HepG2 (cell line): ENCODE data around the gene LAMA5. TPM values are rescaled to one million over a fixed set of nuclear protein-coding genes. Genes with fewer than 3 reads are reported as not detected.

ENCODE experiments used
- ARNT2 ChIP-seq: sonication (generic); formaldehyde crosslinking; IDR thresholded peaks from 2 replicates; pipeline ENCODE4 v1.8.0; 2022; ENCODE audit warnings: mild to moderate bottlenecking, low read depth, missing genetic modification reagents, moderate library complexity
- ASH2L ChIP-seq: fragments of 300-600, 200-600 bp; sonication (generic); IDR thresholded peaks from 2 replicates; pipeline ENCODE4 v1.7.0; 2017; ENCODE audit warnings: low read depth, mild to moderate bottlenecking, moderate library complexity, mixed read lengths, low read length; ENCODE audit not compliant: insufficient read length
- CC2D1A ChIP-seq: sonication (generic); formaldehyde crosslinking; IDR thresholded peaks from 2 replicates; pipeline ENCODE4 v1.8.1; 2023; ENCODE audit warnings: mild to moderate bottlenecking, missing genetic modification reagents
- CREM ChIP-seq, 2 experiments: sonication (generic) in 1 of 2; formaldehyde crosslinking in 1 of 2; IDR thresholded peaks; 2 replicates each; pipeline versions ENCODE4 v1.4.0 to v1.6.1; 2016 to 2020; ENCODE audit warnings: antibody characterized with exemption in 1 of 2, mild to moderate bottlenecking in 1 of 2, missing genetic modification reagents in 1 of 2
- DNMT1 ChIP-seq: sonication (generic); formaldehyde crosslinking; IDR thresholded peaks from 2 replicates; pipeline ENCODE4 v1.5.1; 2020; ENCODE audit warnings: mild to moderate bottlenecking, missing genetic modification reagents
- GATA4 ChIP-seq: sonication (generic); IDR thresholded peaks from 2 replicates; pipeline ENCODE4 v1.6.1; 2016; ENCODE audit warnings: antibody characterized with exemption, low read depth, borderline replicate concordance
- HMGXB4 ChIP-seq, 2 experiments: sonication (generic) in 1 of 2; formaldehyde crosslinking in 1 of 2; IDR thresholded peaks; 2 replicates each; pipeline versions ENCODE4 v1.4.0 to v1.6.1; 2018 to 2020; ENCODE audit warnings: missing genetic modification reagents in 2 of 2, borderline replicate concordance in 1 of 2, low read depth in 1 of 2, mild to moderate bottlenecking in 1 of 2, missing biosample characterization in 1 of 2
- KLF15 ChIP-seq: sonication (generic); formaldehyde crosslinking; IDR thresholded peaks from 2 replicates; pipeline ENCODE4 v1.8.1; 2023; ENCODE audit warnings: borderline replicate concordance, mild to moderate bottlenecking, inconsistent platforms, missing genetic modification reagents, mixed read lengths
- MAX ChIP-seq: IDR thresholded peaks from 2 replicates; pipeline ENCODE4 v1.6.1; 2012; ENCODE audit warnings: inconsistent platforms
- MBD4 ChIP-seq: IDR thresholded peaks from 2 replicates; pipeline ENCODE4 v1.6.1; 2012; ENCODE audit warnings: low read length, inconsistent platforms, borderline replicate concordance
- MTERF4 ChIP-seq: sonication (generic); formaldehyde crosslinking; IDR thresholded peaks from 2 replicates; pipeline ENCODE4 v1.8.0; 2023; ENCODE audit warnings: mild to moderate bottlenecking, missing genetic modification reagents
- MXD4 ChIP-seq: IDR thresholded peaks from 2 replicates; pipeline ENCODE4 v1.6.1; 2016; ENCODE audit warnings: mild to moderate bottlenecking, missing biosample characterization, missing genetic modification reagents
- NCOA1 ChIP-seq: sonication (generic); formaldehyde crosslinking; IDR thresholded peaks from 2 replicates; pipeline ENCODE4 v1.9.0; 2021; ENCODE audit warnings: missing genetic modification reagents
- RARA ChIP-seq: IDR thresholded peaks from 2 replicates; pipeline ENCODE4 v1.6.1; 2016; ENCODE audit warnings: missing genetic modification reagents, missing compliant biosample characterization
- RFXANK ChIP-seq: IDR thresholded peaks from 2 replicates; pipeline ENCODE4 v1.6.1; 2016
- SRSF9 ChIP-seq: fragments of 200-400 bp; formaldehyde crosslinking; IDR thresholded peaks from 2 replicates; pipeline ENCODE4 v1.6.1; 2018; ENCODE audit warnings: borderline replicate concordance, mild to moderate bottlenecking, low read depth, low read length; ENCODE audit not compliant: insufficient read depth, poor library complexity, severe bottlenecking
- TCF7 ChIP-seq: sonication (generic); IDR thresholded peaks from 2 replicates; pipeline ENCODE4 v1.6.1; 2016; ENCODE audit warnings: antibody characterized with exemption, low read depth
- TEAD3 ChIP-seq: optimal IDR thresholded peaks from 2 replicates; pipeline ENCODE3; 2016; ENCODE audit warnings: borderline replicate concordance
- THAP11 ChIP-seq: IDR thresholded peaks from 2 replicates; pipeline ENCODE4 v1.6.1; 2016; ENCODE audit warnings: missing biosample characterization, missing genetic modification reagents
- TRIM24 ChIP-seq: sonication (generic); formaldehyde crosslinking; IDR thresholded peaks from 2 replicates; pipeline ENCODE4 v1.8.0; 2022; ENCODE audit warnings: mild to moderate bottlenecking, missing genetic modification reagents
- YY1 ChIP-seq: IDR thresholded peaks from 2 replicates; pipeline ENCODE4 v1.6.1; 2011; ENCODE audit warnings: low read length, low read depth, moderate library complexity, mild to moderate bottlenecking; ENCODE audit not compliant: insufficient read depth, insufficient replicate concordance
- ZNF280B ChIP-seq: sonication (generic); formaldehyde crosslinking; IDR thresholded peaks from 2 replicates; pipeline ENCODE4 v1.5.0; 2020; ENCODE audit warnings: missing genetic modification reagents, mild to moderate bottlenecking, borderline replicate concordance
- ZNF33A ChIP-seq: sonication (generic); formaldehyde crosslinking; IDR thresholded peaks from 2 replicates; pipeline ENCODE4 v1.5.1; 2020; ENCODE audit warnings: missing genetic modification reagents, mild to moderate bottlenecking, moderate library complexity, borderline replicate concordance
- ZNF460 ChIP-seq: sonication (generic); formaldehyde crosslinking; IDR thresholded peaks from 2 replicates; pipeline ENCODE4 v1.5.1; 2020; ENCODE audit warnings: missing genetic modification reagents, mild to moderate bottlenecking, borderline replicate concordance
- polyA plus RNA-seq, 8 experiments: library from polyadenylated mRNA; depleted of rRNA in 3 of 8; stranded (reverse) in 7 of 8; unstranded in 1 of 8; fragments of >200 nt; fragmentation: Illumina TruSeq in 4 of 8; extraction: Trizol in 4 of 8; gene quantifications; 2 replicates each; pipeline versions ENCODE4 v1.2.1 to v1.2.3, GENCODE V29; 2011 to 2016; ENCODE audit warnings: low read depth in 4 of 8, missing spikeins in 1 of 8, mixed read lengths in 1 of 8; ENCODE audit not compliant: insufficient read depth in 1 of 8
- total RNA-seq, 5 experiments: library from RNA; depleted of rRNA; stranded (reverse); fragments of >200 nt; fragmentation: Illumina TruSeq; extraction: Trizol; gene quantifications; 2 replicates each; pipeline ENCODE4 v1.2.3, GENCODE V29; 2016; ENCODE audit warnings: low read depth in 1 of 5

LAMA5 gene
- total and polyA plus RNA-seq, 2 of the 13 experiments (the other 11 are each of a cell fraction or from before 2014, with no cell fraction given), result 21.0 to 44.7 TPM

GRCh38 chr20:62370807-62371587 lies 3.9 kb upstream of the LAMA5 start (continued):
- TF ChIP-seq MTERF4 (CRISPR knock-in tag) (0 out of 2 replicates have a peak, but pooled peaks have one; percentile 34), HMGXB4 (CRISPR knock-in tag; IDR thresholded peaks at IDR 0.05; ENCODE audit: borderline replicate concordance in 1 of 2, low read depth in 1 of 2) (peak in 1 of 2 experiments; percentile 57; a peak in 2 of 4 replicates), TRIM24 (0 out of 2 replicates have a peak, but pooled peaks have one; percentile 43), ZNF33A (CRISPR knock-in tag) (peak; percentile 79; the same call in 1 of the 2 replicates), ASH2L (no peak), ZNF460 (peak; percentile 64; the same call in 1 of the 2 replicates), DNMT1 (CRISPR knock-in tag) (0 out of 2 replicates have a peak, but pooled peaks have one; percentile 73), CREM (IDR thresholded peaks at IDR 0.05) (peak; percentile 57), CREM (CRISPR knock-in tag; IDR thresholded peaks at IDR 0.05) (no peak), KLF15 (CRISPR knock-in tag) (peak; percentile 11; the same call in 1 of the 2 replicates), TCF7 (no peak), MXD4 (CRISPR knock-in tag) (peak; percentile 92), RFXANK (CRISPR knock-in tag) (peak; percentile 64; the same call in 1 of the 2 replicates), RARA (CRISPR knock-in tag) (peak; percentile 82), GATA4 (0 out of 2 replicates have a peak, but pooled peaks have one; percentile 44), NCOA1 (CRISPR knock-in tag) (no peak), MAX (peak; percentile 85), SRSF9 (no peak), TEAD3 (CRISPR knock-in tag) (peak; percentile 76), YY1 (peak; percentile 69), ZNF280B (CRISPR knock-in tag) (peak; percentile 90), CC2D1A (no peak), MBD4 (no peak), ARNT2 (CRISPR knock-in tag) (peak; percentile 52; the same call in 1 of the 2 replicates), THAP11 (CRISPR knock-in tag) (0 out of 2 replicates have a peak, but pooled peaks have one; percentile 3)
